ENCODE data around the gene SLC25A47.

The SLC25A47 gene

DNA sequence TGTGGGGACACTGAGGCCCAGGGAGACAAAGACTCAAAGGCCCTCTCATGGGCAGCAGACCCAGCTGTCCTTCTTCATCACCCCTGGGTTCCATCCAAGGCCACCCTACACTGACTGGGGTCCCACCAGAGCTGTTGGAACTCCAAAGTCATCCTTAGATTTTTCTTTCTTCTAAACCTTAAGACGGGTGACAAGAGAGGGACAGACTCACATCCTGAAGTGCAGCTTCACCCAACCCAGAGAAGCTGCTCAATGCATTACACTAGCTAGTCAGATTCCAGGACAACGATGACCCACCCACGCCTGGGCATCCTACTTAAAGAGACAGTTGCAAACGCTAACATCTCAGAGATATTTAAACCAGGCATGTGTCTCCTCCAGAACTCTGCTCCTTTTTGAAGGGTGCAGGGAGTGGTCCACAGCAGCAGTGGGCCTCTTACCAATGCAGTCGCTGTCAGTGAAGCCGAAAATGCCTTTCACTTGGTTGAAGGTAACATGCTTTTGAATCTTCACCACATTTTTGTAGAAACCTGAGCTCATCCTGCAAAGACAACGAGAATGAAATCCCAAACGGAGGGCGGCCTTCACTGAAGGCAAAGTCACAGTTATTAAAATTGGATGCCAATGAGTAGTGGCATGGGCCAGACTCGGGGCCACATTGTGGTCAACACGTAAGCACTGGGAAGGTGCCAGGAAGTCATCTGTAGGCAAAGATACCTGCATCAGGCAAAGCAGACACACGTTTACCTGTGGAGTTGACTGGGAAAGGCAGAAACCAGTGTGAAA lies 23.4 kb downstream of the SLC25A47 start:
- DNase-seq (ENCODE audit: low read depth, low spot score), result no peak

DNA sequence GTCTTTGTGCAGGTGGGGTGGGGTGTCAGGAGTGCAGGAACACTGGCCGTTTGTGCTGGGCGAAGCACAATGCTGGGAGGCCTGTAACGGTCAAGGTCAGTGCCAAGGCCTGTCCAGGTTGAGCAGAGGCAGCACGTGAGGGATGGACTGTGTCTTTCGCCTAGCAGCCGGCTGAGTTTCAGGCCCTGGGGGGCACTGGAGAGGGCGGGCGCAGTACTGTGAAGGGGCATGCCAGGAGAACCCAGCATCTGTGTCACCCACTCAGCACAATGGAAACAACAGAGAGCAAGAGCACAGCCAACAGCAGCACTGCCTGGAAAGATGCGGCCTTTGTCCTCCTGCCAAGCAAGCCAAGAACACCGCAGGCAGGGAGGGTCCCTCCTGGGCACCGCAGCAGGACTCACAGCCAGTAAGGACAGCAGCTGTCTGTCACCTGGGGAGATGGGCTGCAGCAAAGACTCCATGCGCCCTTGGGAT lies 25.2 kb downstream of the SLC25A47 start:
- DNase-seq (ENCODE audit: low read depth, low spot score), result no peak

DNA sequence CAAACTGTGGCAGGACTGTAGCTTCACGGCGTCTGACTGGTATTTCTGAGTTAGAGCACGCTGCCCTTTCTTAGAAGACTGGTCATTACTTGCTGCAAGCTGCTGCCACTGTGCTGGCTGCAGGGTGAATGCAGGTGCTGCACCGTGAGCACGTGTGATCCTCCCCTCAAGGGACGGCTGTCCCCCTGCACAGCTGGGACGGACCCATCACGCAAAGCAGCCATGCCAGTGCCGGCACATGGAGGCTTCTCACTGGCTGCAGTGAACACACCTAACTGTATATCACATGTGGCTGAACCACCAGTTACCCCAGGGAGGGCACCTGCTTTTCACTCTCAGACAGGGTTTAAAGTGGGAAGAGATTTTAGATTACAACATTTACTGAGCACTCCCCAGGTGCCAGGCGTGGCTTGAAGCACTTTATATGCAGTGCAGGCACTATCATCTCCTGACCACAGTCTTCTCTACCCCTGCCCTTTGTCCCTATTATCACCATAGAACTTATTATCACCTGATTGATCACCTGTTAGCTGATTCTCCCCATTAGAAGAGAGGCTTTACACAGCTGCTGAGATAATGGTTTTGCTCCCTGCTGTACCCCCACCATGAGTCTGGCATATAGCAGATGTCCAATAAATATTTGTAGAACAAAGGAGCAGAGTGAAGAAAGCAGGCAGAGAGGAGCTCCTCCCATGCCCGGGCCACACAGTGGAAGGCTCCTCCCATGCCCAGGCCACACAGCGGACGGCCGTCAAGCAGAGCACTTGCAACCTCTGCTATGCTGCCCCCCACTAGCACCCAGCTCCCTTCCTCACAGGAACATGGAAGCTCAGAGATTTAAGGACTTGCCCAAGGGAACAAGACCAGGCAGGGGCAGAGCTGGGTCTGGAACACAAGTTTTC lies 25.9 kb downstream of the SLC25A47 start:
- no peak for DNase-seq (ENCODE audit: low read depth, low spot score)

DNA sequence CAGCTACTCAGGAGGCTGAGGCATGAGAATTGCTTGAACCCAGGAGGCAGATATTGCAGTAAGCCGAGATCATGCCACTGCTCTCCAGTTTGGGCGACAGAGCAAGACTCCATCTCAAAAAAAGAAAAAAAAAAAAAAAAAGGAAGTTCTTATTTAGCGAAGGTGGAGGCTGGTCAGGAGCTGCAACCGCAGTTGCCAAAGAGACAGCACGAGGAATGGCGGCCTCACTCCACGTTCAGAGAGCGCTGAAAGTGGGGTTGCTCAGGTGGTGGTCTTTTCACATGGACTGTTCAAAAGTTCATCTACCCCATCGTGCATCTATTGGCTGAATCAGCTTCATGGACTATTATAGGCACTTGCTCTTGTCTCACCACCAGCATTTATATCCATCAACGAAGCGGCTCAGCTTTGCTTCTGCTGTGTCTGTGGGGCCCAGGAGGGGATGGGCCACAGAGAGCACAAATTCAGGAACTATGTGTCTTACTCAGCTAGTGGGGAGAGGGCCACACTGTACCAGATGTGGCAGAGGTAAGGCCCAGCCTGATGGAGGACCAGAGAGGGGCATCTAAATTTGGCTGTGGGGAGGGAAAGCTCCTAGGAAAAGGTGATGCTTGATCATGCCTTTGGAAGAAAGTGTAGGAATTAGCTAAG lies 27.3 kb downstream of the SLC25A47 start:
- no peak for DNase-seq (ENCODE audit: low read depth, low spot score)

DNA sequence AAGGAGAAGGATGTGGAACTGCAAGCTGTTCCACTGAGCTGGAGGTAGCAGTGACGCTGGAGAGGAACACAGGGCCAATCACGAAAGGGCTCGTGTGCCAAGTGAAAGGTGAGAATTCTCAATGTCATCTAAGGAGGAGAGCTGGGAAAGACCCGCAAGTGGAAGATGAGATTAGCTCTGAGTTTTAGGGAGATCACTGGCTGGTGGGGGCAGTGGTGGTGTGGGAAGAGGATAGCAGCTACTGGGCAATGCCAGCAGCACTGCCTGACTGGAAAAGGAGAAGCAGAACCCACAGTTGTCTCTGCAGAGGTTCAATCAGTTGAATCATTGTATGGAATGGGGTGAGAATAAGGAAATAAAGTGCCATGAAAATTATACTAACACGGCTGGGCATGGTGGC lies 27.8 kb downstream of the SLC25A47 start:
- no peak for DNase-seq (ENCODE audit: low read depth, low spot score)

DNA sequence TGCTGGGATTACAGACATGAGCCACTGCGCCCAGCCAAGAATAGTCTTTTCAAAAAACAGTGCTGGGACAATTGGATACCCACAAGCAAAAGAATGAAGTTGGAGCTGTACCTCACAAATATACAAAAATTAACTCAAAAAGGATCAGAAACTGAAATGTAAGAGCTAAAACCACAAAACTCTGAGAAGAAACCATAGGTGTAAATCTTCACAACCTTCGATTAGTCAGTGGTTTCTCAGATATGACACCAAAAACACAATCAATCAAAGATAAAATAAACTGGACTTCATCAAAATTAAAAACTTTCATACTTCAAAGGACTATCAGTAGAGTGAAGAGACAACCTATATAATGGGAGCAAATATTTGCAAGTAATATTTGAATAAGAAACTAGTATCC lies 35.3 kb downstream of the SLC25A47 start:
- no peak for DNase-seq (ENCODE audit: low read depth, low spot score)

DNA sequence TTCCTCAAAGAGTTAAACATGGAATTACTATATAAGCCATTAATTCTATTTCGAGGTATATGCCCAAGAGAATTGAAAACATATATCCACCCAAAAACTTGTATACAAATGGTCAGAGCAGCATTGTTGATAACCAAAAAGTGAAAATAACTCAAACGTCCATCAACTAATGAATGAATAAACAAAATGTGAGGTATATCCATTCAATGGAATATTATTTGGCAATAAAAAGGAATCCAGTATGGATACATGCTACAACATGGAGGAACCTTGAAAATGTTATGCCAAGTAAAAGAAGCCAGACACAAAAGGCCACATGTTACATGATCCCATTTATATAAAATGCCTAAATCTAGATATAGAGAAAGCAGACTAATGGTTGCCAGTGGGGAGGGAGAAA lies 36.0 kb downstream of the SLC25A47 start:
- no peak for DNase-seq (ENCODE audit: low read depth, low spot score)

DNA sequence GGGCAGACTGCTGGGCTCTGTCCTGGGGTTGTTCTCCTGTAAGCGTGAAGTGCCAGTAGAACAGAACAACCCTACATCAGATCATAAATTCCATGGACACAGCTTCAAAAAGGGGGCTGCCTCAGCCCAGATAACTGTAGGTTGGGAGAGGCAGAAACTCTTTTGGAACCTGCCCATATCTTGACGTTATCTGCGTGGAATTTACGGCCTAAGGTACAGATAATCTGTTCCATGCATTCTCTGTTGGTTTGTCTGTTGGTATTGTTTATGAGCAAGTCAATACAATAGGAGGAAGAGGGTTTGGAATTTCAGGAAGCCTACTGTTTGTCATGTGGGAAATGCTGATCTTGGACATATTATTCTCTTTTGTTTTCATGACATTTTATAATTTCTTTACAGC lies 36.7 kb downstream of the SLC25A47 start:
- no peak for DNase-seq (ENCODE audit: low read depth, low spot score)

DNA sequence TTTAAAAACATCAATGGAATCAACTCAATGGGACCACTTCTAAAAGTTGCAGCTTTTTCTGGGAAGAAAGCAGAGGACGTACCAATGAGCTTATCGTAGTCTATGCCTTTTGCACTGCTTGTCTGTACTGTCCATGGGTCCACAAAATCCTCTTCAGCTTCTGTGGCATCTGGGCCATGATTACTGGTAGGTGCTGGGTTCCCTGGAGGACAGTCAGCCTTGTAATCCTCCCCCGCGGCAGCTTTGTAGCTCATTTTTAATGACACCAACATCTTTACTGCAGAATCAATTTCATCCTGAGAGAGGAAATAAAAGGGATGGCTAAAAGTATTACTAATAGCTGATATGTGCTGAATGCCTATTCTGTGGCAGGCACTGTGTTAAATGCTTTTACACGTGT lies 38.5 kb downstream of the SLC25A47 start:
- no peak for DNase-seq (ENCODE audit: low read depth, low spot score)

DNA sequence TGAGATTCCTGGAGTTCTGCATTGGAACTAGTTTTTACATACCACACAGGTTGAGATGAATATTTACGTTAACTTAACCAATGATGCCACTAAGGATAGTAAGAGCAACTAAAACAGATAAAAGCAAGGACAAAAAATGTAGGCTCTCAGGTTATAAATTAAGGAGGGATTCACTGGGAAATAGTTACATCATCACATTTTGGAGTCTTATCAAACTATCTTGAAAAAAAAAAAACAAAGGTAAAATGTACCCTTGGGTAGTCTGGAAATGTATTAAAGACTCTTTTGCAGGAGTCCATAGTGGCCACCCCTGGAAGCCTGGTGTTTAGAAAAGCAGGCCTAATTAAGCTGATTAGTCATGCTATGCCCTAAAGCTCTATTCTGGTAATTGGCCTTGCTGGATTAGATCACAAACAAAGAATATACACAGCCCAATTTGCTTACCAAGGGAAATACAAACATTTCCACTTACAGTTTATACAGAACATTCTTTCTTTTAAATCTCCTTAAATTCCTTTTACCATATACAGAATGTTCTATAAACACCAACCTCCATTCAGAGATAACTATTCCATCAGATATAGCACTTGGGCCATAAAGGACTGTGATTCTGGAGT lies 39.3 kb downstream of the SLC25A47 start:
- no peak for DNase-seq (ENCODE audit: low read depth, low spot score)

DNA sequence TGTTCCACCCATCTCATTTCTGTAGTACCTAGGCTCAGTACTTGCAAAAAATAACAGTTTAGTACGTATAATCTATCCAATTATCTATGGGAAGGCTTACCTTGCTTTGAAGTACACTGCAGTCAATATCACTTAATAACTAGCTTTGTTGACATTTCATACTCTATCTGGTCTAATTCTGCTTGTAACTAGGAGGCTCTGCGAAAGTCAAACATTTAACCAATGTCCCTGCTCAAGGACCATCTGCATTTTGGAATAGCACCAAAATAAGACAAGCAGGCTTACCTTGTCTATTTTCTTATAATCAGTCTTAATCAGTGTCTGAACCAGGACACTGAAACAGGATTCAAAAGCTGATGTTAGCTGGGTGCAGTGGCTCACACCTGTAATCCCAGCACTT lies 39.9 kb downstream of the SLC25A47 start:
- no peak for DNase-seq (ENCODE audit: low read depth, low spot score)

DNA sequence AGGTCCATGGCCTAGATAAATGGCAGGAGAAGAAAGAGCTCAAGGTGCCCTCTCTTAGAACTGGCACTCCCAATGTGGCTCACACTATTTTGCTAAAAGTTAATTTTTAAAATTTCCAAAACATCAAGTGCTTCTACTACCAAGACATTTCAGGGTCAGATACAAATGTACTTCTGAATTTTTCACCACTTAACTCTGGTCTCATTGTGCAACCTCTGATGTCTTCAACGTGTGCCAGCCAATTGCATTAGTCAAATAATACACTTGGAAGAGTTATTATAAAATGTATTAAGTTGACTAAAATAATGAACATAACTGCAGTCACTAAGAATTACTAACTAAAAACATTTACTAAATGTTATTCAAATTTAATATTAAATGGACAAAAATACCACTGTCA lies 41.3 kb downstream of the SLC25A47 start:
- DNase-seq (ENCODE audit: low read depth, low spot score), result no peak

DNA sequence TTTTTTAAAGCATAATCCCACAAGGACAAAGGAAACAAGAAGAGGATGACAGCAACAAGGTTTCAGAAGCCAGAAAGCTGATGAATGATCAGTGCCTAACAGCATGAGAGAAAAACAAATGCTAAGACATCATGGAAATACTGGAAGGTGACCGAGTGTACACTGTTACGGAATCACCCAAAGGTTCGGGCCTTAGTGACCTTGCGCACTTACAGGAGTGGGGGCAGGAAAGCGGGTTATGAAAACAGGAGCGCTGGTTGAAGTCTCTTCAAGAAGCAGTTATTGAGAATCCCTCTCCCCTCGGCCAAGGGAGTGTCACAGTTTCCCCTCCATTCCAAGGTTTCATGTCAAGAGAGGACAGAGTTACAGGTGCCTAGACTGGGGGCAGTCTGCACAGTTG lies 42.6 kb downstream of the SLC25A47 start:
- DNase-seq (ENCODE audit: low read depth, low spot score), result no peak

DNA sequence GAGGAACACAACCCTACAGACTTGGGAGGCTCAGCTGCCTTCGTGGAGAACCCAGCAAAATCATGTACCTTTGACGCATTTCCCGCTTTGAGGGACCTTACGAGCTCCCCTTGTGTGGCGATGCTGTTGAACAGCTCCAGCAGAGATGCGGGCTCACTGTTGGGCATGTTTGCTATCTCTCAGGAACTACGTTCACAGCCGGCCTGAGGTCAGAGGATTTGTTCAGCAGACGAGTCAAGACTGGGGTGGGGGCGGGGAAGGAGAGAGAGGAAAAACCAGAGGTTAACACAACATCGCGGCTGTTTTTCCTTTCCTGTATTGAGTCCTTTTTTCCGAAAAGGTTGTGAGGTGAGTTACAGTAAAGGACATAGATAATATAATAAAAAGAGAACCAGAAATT lies 45.9 kb downstream of the SLC25A47 start:
- DNase-seq (ENCODE audit: low read depth, low spot score), result no peak

DNA sequence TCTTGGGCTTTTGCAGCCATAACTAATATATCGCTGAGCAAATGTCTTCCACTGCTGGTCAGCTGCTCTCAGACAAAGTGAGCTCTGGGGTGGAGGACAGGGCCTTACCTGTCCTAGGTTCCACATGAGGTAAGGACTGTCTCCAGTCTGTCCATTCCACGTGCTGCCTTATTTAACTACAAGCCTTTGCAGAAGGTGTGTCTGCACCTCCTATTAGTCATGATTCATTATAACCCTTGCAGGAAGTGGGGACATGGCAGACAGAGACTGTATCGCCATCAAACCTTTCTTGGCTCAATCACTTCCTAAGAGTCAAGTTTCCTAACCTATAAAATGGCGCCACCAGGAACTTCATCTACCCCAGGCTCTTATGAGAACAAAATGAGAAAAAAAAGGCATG lies 46.9 kb downstream of the SLC25A47 start:
- DNase-seq (ENCODE audit: low read depth, low spot score), result no peak

DNA sequence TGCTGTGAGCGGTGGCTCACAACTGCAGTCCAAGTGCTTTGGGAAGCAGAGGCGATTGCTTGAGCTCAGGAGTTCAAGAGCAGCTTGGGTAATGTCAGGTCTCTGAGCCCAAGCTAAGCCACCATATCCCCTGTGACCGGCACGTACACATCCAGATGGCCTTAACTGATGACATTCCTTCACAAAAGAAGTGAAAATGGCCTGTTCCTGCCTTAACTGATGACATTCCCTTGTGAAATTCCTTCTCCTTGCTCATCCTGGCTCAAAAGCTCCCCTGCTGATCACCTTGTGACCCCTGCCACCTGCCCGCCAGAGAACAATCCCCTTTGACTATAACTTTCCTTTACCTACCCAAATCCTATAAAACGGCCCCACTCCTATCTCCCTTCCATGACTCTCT lies 48.6 kb downstream of the SLC25A47 start:
- DNase-seq (ENCODE audit: low read depth, low spot score), result no peak

DNA sequence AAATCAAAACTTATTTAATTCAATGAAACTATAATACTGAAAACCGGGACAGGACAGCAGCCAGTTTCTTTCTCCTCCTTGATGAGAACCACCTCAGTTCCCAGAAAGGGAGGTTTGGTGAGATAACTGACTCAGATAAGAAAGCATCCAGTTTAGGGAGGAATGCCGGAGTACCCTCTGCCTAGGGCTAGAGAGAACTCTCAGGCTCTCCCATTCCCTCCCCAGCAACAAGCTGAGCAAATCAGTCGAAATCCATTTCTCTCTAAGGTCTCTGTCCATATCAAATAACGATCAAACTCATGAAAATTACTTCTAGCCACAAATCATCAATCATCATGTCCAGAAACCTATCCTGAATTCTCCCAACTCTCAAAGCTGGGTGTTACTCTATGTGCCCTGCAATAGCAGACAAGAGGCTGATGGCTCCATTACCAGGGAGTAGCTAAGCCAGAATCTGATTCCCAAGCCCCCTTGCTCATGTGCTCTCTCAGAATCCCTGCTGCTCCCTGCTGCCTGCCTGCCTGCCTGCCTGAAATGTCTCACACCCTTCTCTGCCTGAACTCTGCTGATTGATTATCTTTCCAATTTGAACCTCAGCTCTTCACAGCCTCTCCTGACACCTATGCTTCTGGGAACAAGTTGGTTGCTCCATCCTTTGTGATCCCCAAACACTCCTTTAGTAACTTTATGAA lies 49.4 kb downstream of the SLC25A47 start:
- no peak for DNase-seq (ENCODE audit: low read depth, low spot score)

DNA sequence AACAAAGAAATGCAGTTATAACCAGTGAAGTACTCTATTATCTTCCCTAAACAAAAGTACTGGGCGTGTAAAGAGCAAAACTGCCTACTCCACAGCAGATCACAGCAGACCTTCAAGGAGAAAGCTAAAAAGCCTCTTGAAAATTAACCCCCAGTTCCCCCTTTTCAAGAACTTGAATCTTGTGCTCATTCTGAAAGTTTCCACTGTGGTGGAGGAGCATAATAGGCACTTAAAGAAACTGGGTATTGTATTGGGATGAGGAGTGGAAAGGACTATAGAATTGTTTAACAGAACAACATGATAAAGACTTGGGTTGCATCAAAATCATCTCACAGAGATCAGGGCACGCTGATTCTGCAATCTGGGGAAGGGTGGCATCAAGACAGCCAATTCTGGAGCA lies 51.1 kb downstream of the SLC25A47 start:
- no peak for DNase-seq (ENCODE audit: low read depth, low spot score)

DNA sequence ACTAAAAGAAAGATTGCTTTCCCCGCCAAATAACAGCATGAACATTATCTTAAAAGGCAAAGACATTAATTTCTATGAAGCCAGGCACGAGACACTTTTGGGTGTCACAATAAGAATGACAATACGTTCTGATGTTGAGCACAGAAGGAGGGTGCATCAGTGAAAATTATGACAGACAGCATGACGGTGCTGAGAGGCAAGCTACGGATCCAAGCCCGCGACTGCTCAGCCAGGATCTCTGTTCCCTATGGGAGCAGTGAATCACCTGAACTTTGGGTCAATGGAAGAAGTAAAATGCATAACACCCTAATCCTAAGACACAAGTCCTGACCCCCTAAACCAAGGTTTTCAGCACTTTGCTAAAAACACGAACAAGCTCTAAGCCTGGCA lies 51.7 kb downstream of the SLC25A47 start:
- DNase-seq (ENCODE audit: low read depth, low spot score), result no peak

DNA sequence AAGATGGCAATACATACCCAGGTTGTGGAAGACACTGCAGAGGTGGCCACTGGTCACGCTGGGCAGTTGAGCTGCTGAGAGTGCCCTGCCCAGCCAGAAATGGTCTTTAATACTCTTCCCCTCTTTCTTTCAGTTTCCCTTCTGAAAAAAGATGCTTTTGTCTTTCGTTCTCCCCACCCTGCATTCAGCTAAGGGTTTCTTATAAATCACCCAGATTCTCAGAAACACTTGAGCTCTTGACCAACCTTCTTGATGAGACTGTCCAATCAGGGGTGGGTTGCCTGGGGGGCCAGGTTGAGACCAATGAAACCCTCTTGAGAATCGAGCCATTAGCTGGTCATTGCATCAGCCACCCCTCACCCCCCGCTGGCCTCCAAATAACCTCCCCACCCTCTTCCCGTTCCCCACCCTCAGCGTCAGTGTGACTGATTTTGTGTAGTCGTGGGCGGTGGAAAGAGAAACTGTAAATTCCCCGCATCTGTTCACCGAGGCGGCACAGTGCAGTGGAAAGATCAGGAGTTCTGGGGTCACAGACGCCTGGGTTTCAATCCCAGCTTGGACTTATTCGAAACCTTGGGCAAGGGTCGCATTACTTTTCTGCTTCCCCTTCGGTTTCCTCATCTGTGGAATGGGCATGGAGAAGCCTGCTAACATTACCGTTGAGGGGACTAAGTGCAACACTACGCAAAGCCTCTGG lies 52.3 kb downstream of the SLC25A47 start:
- no peak for DNase-seq (ENCODE audit: low read depth, low spot score)
